DMS114 treated with DMSO at 0.1 percent for 48 hours (cell line): ENCODE measurements around the gene TOR1AIP2.

Experiments
- DNase-seq: peaks from one replicate; lab custom pipeline; 2025; ENCODE audit not compliant: unreplicated experiment; lab: John Stamatoyannopoulos, UW

Gene TOR1AIP2

GRCh38 chr1:179877586-179878265 lies at the start of gene TOR1AIP2:
Gene TOR1AIP2, minus strand, starts transcription at chr1:179877803. Its CDS starts 25,138 bp downstream, at chr1:179852665.
- peak; percentile 81 for DNase-seq

- DNase-seq: no peak
Measured at GRCh38 chr1:179926850-179927205, 49.2 kb upstream of the TOR1AIP2 start.

GRCh38 chr1:179925922-179926849 lies 48.6 kb upstream of the TOR1AIP2 start:
- DNase-seq: no peak

DNA sequence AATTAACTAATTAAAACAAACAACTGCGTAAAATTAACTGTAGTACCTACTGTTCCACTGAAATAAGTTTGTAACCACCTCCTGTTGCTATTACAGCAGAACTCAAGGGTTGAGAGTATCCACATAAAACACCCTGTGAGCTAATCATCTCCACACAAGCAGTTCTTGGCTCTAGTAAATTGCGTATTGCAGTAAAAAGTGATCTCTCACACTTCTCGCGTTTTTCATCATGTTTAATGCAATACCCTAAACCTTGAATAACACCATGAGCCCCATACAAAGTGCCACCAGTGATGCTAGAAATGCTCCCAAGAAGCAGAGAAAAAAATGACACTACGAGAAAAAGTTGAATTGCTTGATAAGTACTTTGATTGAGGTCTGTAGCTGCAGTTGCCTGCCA lies 47.7 kb upstream of the TOR1AIP2 start:
- no peak for DNase-seq

GRCh38 chr1:179924268-179924667 lies 46.7 kb upstream of the TOR1AIP2 start:
- DNase-seq: no peak

- no peak for DNase-seq
Measured at GRCh38 chr1:179923029-179923428, 45.4 kb upstream of the TOR1AIP2 start.

- no peak for DNase-seq
Measured at GRCh38 chr1:179921981-179922872, 44.6 kb upstream of the TOR1AIP2 start.

GRCh38 chr1:179921472-179921871 lies 43.9 kb upstream of the TOR1AIP2 start:
- DNase-seq: no peak

DNA sequence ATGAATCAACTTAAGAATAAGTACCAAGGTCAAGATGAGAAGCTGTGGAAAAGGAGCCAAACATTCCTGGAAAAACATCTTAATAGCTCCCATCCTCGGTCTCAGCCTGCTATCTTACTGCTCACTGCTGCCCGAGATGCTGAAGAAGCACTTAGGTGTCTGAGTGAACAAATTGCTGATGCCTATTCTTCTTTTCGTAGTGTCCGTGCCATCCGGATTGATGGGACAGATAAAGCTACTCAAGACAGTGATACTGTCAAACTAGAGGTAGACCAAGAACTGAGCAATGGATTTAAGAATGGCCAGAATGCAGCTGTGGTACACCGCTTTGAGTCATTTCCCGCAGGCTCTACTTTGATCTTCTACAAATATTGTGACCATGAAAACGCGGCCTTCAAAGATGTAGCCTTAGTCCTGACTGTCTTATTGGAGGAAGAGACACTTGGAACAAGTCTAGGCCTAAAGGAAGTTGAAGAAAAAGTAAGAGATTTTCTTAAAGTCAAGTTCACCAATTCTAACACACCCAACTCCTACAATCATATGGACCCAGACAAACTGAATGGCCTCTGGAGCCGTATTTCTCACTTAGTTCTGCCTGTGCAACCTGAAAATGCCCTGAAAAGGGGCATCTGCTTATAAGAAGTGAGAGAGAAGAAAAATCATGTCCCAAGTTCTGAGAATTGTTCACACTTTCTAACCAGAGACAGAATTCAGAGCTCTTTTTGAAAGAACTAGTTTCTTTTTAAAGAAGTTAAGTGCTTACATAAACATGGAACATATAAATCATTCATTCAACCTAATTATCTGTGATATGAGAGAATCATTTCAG lies 40.2 kb upstream of the TOR1AIP2 start:
- no peak for DNase-seq

GRCh38 chr1:179911812-179912211 lies 34.2 kb upstream of the TOR1AIP2 start:
- no peak for DNase-seq

- no peak for DNase-seq
Measured at GRCh38 chr1:179910934-179911333, 33.3 kb upstream of the TOR1AIP2 start.

DNA sequence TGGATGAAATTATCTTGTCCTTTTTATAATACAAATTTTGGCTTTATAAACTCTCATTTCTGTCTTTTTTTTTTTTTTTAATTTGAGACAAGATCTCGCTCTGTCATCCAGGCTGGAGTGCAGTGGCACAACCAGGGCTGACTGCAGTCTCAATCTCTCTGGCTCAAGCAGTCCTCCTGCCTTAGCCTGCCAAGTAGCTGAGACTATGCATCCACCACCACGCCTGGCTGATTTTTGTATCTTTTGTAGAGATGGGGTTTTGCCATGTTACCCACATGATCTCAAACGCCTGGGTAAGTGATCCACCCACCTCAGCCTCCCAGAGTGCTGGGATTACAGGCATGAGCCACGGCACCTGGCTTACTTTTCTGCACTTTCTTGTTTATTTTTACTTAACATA lies 12.0 kb upstream of the TOR1AIP2 start:
- DNase-seq: no peak

DNA sequence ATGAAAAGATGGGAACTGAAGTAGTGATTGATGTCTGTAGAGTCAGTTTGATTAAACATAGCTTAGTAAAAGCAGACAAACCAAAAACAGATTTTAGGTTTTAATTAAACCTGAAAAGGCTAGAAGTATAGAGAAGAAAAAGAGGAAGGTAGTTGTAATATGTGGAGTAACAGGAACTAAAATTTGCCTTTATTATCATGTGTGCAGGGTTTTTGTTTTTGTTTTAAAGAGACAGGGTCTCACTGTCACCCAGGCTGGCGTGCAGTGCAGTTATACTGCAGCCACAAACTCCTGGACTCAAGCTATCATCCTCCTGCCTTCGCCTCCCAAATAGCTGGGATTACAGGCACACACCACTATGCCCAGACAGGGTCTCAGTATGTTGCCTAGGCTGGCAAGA lies 10.5 kb upstream of the TOR1AIP2 start:
- DNase-seq: no peak

DNA sequence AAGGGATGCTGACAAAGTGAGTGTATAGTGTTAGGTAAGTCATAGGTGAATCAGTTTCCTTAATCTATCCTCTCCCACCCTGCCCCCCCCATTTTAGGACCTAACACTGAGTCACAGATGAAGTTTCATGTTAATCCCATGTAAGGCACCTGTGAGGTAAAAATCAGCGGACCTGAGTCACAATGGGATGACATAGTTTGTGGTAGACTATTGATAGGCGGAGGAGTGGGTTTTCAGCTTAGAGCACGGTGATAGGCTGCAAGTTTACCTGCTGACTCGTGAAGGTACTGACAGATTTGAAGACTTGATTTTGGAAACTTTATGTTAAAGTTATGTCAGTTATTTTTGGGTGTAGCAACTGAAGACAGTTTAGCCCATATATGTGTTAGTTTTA lies 6.1 kb upstream of the TOR1AIP2 start:
- no peak for DNase-seq

- no peak for DNase-seq
Measured at GRCh38 chr1:179883040-179883744, 5.6 kb upstream of the TOR1AIP2 start.

- peak; percentile 94 for DNase-seq
Measured at GRCh38 chr1:179882253-179883039, 4.8 kb upstream of the TOR1AIP2 start, which contains the start of gene TOR1AIP1. Gene TOR1AIP1, plus strand, starts transcription at chr1:179882285. Its CDS starts 218 bp downstream, at chr1:179882503.

- DNase-seq: peak; percentile 85
Measured at GRCh38 chr1:179881642-179882252, 4.1 kb upstream of the TOR1AIP2 start.

GRCh38 chr1:179879797-179880196 lies 2.2 kb upstream of the TOR1AIP2 start:
- DNase-seq: no peak
